Psoas muscle (tissue), 8 donors: ENCODE results near the gene PCCA. TPM values are rescaled to one million over a fixed set of nuclear protein-coding genes. Genes with fewer than 3 reads are reported as not detected.
A peak's percentile ranks its signal among the peaks of the same experiment; 100 is the strongest.

Experiments
- ATAC-seq, 4 donors: fragments of 200-7000 bp; cut with Tn5 transposase; one replicate each; pipeline ENCODE4 v1.9.1; 2020; ENCODE audit warnings: moderate library complexity in 3 of 4, mild to moderate bottlenecking in 2 of 4
- DNase-seq, 2 donors: peaks; one replicate each; pipeline ENCODE4 v3.0.0-alpha.2; 2020
- H3K27ac ChIP-seq: fragments of 200-600 bp; one replicate; pipeline ENCODE4 v1.8.0; 2022
- H3K27me3 ChIP-seq, 3 donors: fragments of 200-600 bp in 1 of 3; one replicate each; pipeline versions ENCODE4 v1.6.1 to v1.8.0; 2013 to 2022; ENCODE audit warnings: low read length in 2 of 3, mild to moderate bottlenecking in 2 of 3, moderate library complexity in 1 of 3; ENCODE audit not compliant: insufficient read depth in 3 of 3
- H3K36me3 ChIP-seq, 2 donors: fragments of 200-600 bp in 1 of 2; one replicate each; pipeline versions ENCODE4 v1.6.1 to v1.8.0; 2013 to 2022; ENCODE audit warnings: low read depth in 1 of 2, mild to moderate bottlenecking in 1 of 2, moderate library complexity in 1 of 2; ENCODE audit not compliant: insufficient read depth in 1 of 2
- H3K4me1 ChIP-seq: fragments of 200-600 bp; one replicate; pipeline ENCODE4 v1.8.0; 2022
- H3K4me3 ChIP-seq: fragments of 200-600 bp; one replicate; pipeline ENCODE4 v1.8.0; 2022; ENCODE audit warnings: mild to moderate bottlenecking
- H3K9me3 ChIP-seq: fragments of 200-600 bp; one replicate; pipeline ENCODE4 v1.8.0; 2022
- WGBS, 3 donors: extraction: QIAGEN DNeasy Blood & Tissue Kit; methylation state at CpG; one replicate each; pipeline versions ENCODE4 v1.1.6 to v1.1.7; 2013; 5-methylcytosine and 5-hydroxymethylcytosine counted together
- intact Hi-C, 2 donors: fragments of 100-400 bp; cut with DNase I; formaldehyde crosslinking; loops; one replicate each; pipeline versions ENCODE4 v1.11.0 to v1.14.2; 2022
- polyA plus RNA-seq, 3 donors: library from polyadenylated mRNA; stranded (reverse); fragments of 200-250 nt; gene quantifications; one replicate each; pipeline ENCODE4 v1.2.3, GENCODE V29; 2013
- total RNA-seq, 4 donors: library from RNA; stranded (reverse); fragmentation: NEBNext Ultra II Directional in 2 of 4; extraction: Animal tissue kit (Norgen Biotek cat#: 25700) in 2 of 4; gene quantifications; one replicate each; pipeline versions ENCODE4 v1.2.1 to v1.2.4, GENCODE V29; 2021 to 2023
- TF ChIP-seq, protein P1 (sequence below): fragments of 200-600 bp; IDR thresholded peaks from one replicate; pipeline ENCODE4 v1.8.0; 2022; ENCODE audit warnings: antibody characterized with exemption
- donor health status: healthy with polysubstance abuse.
- donor health status: DM: no; HTN: no; CAD: no; lungs with moderate emphysema.
- donor health status: Bipolar disorder and iron deficiency.
- donor health status: healthy.
- donor health status: DM: yes; HTN: yes; CAD: no.
- donor health status: DM: no; HTN: no; CAD: no.
- donor health status: DM: no; HTN: no; CAD: no.
- donor health status: DM: yes; HTN: yes; CAD: no.

PCCA gene
- total and polyA plus RNA-seq, 7 donors, result 6.2 to 23.9 (median 13.3) TPM

GRCh38 chr13:100506600-100507422 lies 417.9 kb downstream of the PCCA start:
- TF ChIP-seq, protein P1, sequence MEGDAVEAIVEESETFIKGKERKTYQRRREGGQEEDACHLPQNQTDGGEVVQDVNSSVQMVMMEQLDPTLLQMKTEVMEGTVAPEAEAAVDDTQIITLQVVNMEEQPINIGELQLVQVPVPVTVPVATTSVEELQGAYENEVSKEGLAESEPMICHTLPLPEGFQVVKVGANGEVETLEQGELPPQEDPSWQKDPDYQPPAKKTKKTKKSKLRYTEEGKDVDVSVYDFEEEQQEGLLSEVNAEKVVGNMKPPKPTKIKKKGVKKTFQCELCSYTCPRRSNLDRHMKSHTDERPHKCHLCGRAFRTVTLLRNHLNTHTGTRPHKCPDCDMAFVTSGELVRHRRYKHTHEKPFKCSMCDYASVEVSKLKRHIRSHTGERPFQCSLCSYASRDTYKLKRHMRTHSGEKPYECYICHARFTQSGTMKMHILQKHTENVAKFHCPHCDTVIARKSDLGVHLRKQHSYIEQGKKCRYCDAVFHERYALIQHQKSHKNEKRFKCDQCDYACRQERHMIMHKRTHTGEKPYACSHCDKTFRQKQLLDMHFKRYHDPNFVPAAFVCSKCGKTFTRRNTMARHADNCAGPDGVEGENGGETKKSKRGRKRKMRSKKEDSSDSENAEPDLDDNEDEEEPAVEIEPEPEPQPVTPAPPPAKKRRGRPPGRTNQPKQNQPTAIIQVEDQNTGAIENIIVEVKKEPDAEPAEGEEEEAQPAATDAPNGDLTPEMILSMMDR, result no peak
- no peak overlapping the region for H3K4me3 ChIP-seq
- WGBS, 3 donors, result 86 to 88% (median 87%) methylated on average over 9 of the region's 9 CpGs
- H3K4me1 ChIP-seq, result no peaks in the 10 kb centered on the region
- no peaks in the 10 kb centered on the region for H3K9me3 ChIP-seq
- intact Hi-C loops, result no loop called here
- no peaks in the 10 kb centered on the region for H3K27me3 ChIP-seq
- H3K27ac ChIP-seq, result no peak overlapping the region
- DNase-seq (no peak), ATAC-seq (no peak)
- no peaks in the 10 kb centered on the region for H3K36me3 ChIP-seq

GRCh38 chr13:100508455-100508854 lies 419.6 kb downstream of the PCCA start:
- WGBS, 3 donors, result 87 to 91% (median 90%) methylated on average over 6 of the region's 6 CpGs
- Histone ChIP-seq H3K4me1 (no peaks in the 10 kb centered on the region), H3K9me3 (no peaks in the 10 kb centered on the region), H3K4me3 (no peak overlapping the region), H3K27ac (no peak overlapping the region), H3K27me3 (no peaks in the 10 kb centered on the region), H3K36me3 (no peaks in the 10 kb centered on the region)
- intact Hi-C loops, result no loop called here
- DNase-seq, result no peak
- no peak for ATAC-seq
- TF ChIP-seq, protein P1, result no peak

DNA sequence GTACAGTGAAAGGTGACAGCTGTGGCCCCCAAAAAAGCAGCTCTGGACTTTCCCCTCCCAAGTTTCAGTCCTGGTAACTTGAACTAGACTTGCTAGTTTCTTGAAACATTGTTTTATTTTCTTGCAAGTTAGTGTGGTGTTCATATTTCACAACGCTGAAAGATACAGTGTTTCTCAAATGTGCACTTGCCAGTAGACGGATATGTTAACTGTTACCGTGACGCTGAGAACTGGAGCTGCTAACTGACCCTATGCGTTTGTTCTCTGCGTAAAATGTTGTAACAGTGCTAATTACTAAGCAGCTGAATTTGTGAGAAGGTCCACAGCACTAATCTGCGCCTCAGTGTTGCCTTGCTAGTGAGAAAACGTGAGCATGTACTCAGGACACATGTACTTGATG lies 420.1 kb downstream of the PCCA start:
- TF ChIP-seq, protein P1, result no peak
- no peaks in the 10 kb centered on the region for H3K9me3 ChIP-seq
- intact Hi-C loops, result no loop called here
- H3K4me3 ChIP-seq, result no peak overlapping the region
- H3K36me3 ChIP-seq, result no peaks in the 10 kb centered on the region
- H3K27ac ChIP-seq, result no peak overlapping the region
- H3K27me3 ChIP-seq, result no peaks in the 10 kb centered on the region
- DNase-seq (no peak), ATAC-seq (peak in 1 of 4 donors; percentile 21)
- 63 to 82% (median 70%) methylated on average over 8 of the region's 8 CpGs for WGBS, 3 donors
- no peaks in the 10 kb centered on the region for H3K4me1 ChIP-seq

DNA sequence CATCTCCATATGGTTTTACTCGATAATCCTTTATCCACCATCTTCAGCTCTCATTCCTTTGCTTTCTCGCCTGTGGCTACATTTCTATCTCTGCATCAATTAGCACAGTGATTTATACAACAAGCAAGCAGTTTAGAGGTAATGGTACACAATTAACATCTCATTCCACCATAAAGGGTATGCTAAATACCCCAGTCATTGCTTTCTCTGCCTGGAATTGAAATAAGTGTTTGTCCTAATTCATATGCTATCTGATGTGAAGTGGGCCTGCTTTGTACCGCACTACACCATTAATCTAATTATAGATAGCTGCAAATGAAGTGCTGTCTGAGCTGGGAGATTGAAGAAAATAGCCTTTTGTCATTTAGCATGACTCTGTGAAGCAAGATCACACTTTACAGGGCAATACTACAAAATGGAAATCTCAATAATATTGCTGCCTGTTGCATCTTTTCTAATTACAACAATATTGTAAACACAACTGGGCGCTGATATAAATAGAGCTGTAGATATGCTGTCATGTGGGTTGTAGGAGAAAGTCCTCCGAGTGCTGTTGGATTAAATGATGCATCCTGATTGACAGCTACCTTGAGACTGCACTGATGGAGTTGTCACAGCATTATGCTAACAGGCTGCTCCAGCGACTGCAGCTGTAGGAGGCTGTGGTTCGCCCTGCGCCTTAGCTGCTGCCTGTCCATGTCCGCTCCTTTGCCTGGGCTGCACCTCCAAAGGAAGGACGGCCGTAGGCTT lies 421.5 kb downstream of the PCCA start:
- H3K36me3 ChIP-seq, result no peaks in the 10 kb centered on the region
- 90 to 93% (median 91%) methylated on average over 11 of the region's 11 CpGs for WGBS, 3 donors
- ATAC-seq, result no peak
- no peak overlapping the region for H3K4me3 ChIP-seq
- H3K27ac ChIP-seq, result no peak overlapping the region
- TF ChIP-seq, protein P1, result no peak
- intact Hi-C loops, result loop anchor here in 1 of 2 donors (5.0 to 10.0 kb wide), 3 partner anchors 278 to 1066 kb away; no protein-coding TSS in a partner anchor
- DNase-seq, result no peak
- H3K27me3 ChIP-seq, result no peaks in the 10 kb centered on the region
- no peaks in the 10 kb centered on the region for H3K9me3 ChIP-seq
- H3K4me1 ChIP-seq, result no peaks in the 10 kb centered on the region
